IPS-20b (cell line): Measurements from ENCODE around the gene NAV2.

Source experiments
- H3K27ac ChIP-seq: one replicate; pipeline ENCODE4 v1.5.1; 2013; ENCODE audit warnings: low read length
- H3K27me3 ChIP-seq: 2 replicates; pipeline ENCODE4 v1.6.1; 2013; ENCODE audit warnings: mild to moderate bottlenecking, low read length, inconsistent platforms; ENCODE audit not compliant: insufficient read depth
- H3K36me3 ChIP-seq: 2 replicates; pipeline ENCODE4 v1.6.1; 2013; ENCODE audit warnings: low read depth, mild to moderate bottlenecking, inconsistent platforms, low read length, moderate library complexity; ENCODE audit not compliant: insufficient read depth
- H3K4me1 ChIP-seq: 2 replicates; pipeline ENCODE4 v1.6.1; 2013; ENCODE audit warnings: mild to moderate bottlenecking, control low read depth, inconsistent platforms, low read length, moderate library complexity; ENCODE audit not compliant: insufficient read depth
- H3K4me3 ChIP-seq: 2 replicates; pipeline ENCODE4 v1.5.1; 2013; ENCODE audit warnings: mild to moderate bottlenecking, low read length, inconsistent platforms
- H3K9ac ChIP-seq: 2 replicates; pipeline ENCODE4 v1.6.1; 2013; ENCODE audit warnings: low read depth, mild to moderate bottlenecking, inconsistent platforms, low read length, moderate library complexity
- H3K9me3 ChIP-seq: 2 replicates; pipeline ENCODE4 v1.6.1; 2013; ENCODE audit warnings: mild to moderate bottlenecking, low read depth, low read length, inconsistent platforms; ENCODE audit not compliant: insufficient read depth

The NAV2 gene

GRCh38 chr11:20099527-20099926 lies 386.9 kb downstream of the NAV2 start:
- no peak overlapping the region for H3K4me3 ChIP-seq
- no peak overlapping the region for H3K27ac ChIP-seq
- peaks cover 99% of the 10 kb centered on the region for H3K36me3 ChIP-seq
- no peaks in the 10 kb centered on the region for H3K27me3 ChIP-seq
- no peaks in the 10 kb centered on the region for H3K9me3 ChIP-seq
- H3K4me1 ChIP-seq: no peaks in the 10 kb centered on the region
- no peak overlapping the region for H3K9ac ChIP-seq

GRCh38 chr11:20102397-20102796 lies 389.8 kb downstream of the NAV2 start:
- Histone ChIP-seq H3K4me3 (no peak overlapping the region), H3K9me3 (no peaks in the 10 kb centered on the region), H3K27ac (no peak overlapping the region), H3K4me1 (no peaks in the 10 kb centered on the region), H3K27me3 (no peaks in the 10 kb centered on the region), H3K9ac (no peak overlapping the region), H3K36me3 (peaks cover 93% of the 10 kb centered on the region)

GRCh38 chr11:20103281-20103680 lies 390.6 kb downstream of the NAV2 start:
- peaks cover 93% of the 10 kb centered on the region for H3K36me3 ChIP-seq
- no peaks in the 10 kb centered on the region for H3K9me3 ChIP-seq
- H3K9ac ChIP-seq: no peak overlapping the region
- no peak overlapping the region for H3K4me3 ChIP-seq
- no peaks in the 10 kb centered on the region for H3K27me3 ChIP-seq
- no peaks in the 10 kb centered on the region for H3K4me1 ChIP-seq
- H3K27ac ChIP-seq: no peak overlapping the region

- H3K36me3 ChIP-seq: peaks cover 92% of the 10 kb centered on the region
- H3K27ac ChIP-seq: no peak overlapping the region
- no peaks in the 10 kb centered on the region for H3K9me3 ChIP-seq
- no peaks in the 10 kb centered on the region for H3K4me1 ChIP-seq
- H3K9ac ChIP-seq: no peak overlapping the region
- no peak overlapping the region for H3K4me3 ChIP-seq
- H3K27me3 ChIP-seq: no peaks in the 10 kb centered on the region
These were observed 392.8 kb downstream of the NAV2 start for GRCh38 chr11:20105427-20105826.

- H3K9me3 ChIP-seq: no peaks in the 10 kb centered on the region
- no peak overlapping the region for H3K4me3 ChIP-seq
- H3K36me3 ChIP-seq: peaks cover 87% of the 10 kb centered on the region
- no peaks in the 10 kb centered on the region for H3K27me3 ChIP-seq
- no peaks in the 10 kb centered on the region; the same call in 1 of the 2 replicates for H3K4me1 ChIP-seq
- H3K27ac ChIP-seq: no peak overlapping the region
- H3K9ac ChIP-seq: no peak overlapping the region
These were observed 397.3 kb downstream of the NAV2 start for GRCh38 chr11:20109731-20110445.

GRCh38 chr11:20110908-20111669 lies 398.5 kb downstream of the NAV2 start:
- H3K9ac ChIP-seq: no peak overlapping the region
- H3K4me1 ChIP-seq: no peaks in the 10 kb centered on the region; the same call in 1 of the 2 replicates
- H3K9me3 ChIP-seq: no peaks in the 10 kb centered on the region
- H3K27ac ChIP-seq: no peak overlapping the region
- no peaks in the 10 kb centered on the region for H3K27me3 ChIP-seq
- H3K36me3 ChIP-seq: peaks cover 85% of the 10 kb centered on the region
- no peak overlapping the region for H3K4me3 ChIP-seq

- Histone ChIP-seq H3K9ac (no peak overlapping the region), H3K9me3 (no peaks in the 10 kb centered on the region), H3K27ac (no peak overlapping the region), H3K36me3 (peaks cover 89% of the 10 kb centered on the region), H3K4me1 (no peaks in the 10 kb centered on the region; the same call in 1 of the 2 replicates), H3K4me3 (no peak overlapping the region), H3K27me3 (no peaks in the 10 kb centered on the region)
These were observed 399.2 kb downstream of the NAV2 start for GRCh38 chr11:20111871-20112270.

- Histone ChIP-seq H3K36me3 (peaks cover 91% of the 10 kb centered on the region), H3K27ac (no peak overlapping the region), H3K27me3 (no peaks in the 10 kb centered on the region), H3K9ac (no peak overlapping the region), H3K9me3 (no peaks in the 10 kb centered on the region), H3K4me1 (no peaks in the 10 kb centered on the region; the same call in 1 of the 2 replicates), H3K4me3 (no peak overlapping the region)
These were observed 399.9 kb downstream of the NAV2 start for GRCh38 chr11:20112291-20113148.

- no peaks in the 10 kb centered on the region for H3K27me3 ChIP-seq
- peaks cover 91% of the 10 kb centered on the region for H3K36me3 ChIP-seq
- H3K9ac ChIP-seq: no peak overlapping the region
- H3K27ac ChIP-seq: no peak overlapping the region
- no peak overlapping the region for H3K4me3 ChIP-seq
- H3K9me3 ChIP-seq: no peaks in the 10 kb centered on the region
- no peaks in the 10 kb centered on the region; the same call in 1 of the 2 replicates for H3K4me1 ChIP-seq
These were observed 400.5 kb downstream of the NAV2 start for GRCh38 chr11:20113149-20113438.

GRCh38 chr11:20114588-20114987 lies 402.0 kb downstream of the NAV2 start:
- Histone ChIP-seq H3K9me3 (no peaks in the 10 kb centered on the region), H3K9ac (no peak overlapping the region), H3K4me3 (no peak overlapping the region), H3K27me3 (no peaks in the 10 kb centered on the region), H3K36me3 (peaks cover 91% of the 10 kb centered on the region), H3K4me1 (no peaks in the 10 kb centered on the region; the same call in 1 of the 2 replicates), H3K27ac (no peak overlapping the region)

GRCh38 chr11:20116825-20117224 lies 404.2 kb downstream of the NAV2 start:
- no peaks in the 10 kb centered on the region for H3K27me3 ChIP-seq
- H3K4me1 ChIP-seq: no peaks in the 10 kb centered on the region; the same call in 1 of the 2 replicates
- no peak overlapping the region for H3K4me3 ChIP-seq
- H3K9me3 ChIP-seq: no peaks in the 10 kb centered on the region
- H3K27ac ChIP-seq: no peak overlapping the region
- no peak overlapping the region for H3K9ac ChIP-seq
- H3K36me3 ChIP-seq: peaks cover 89% of the 10 kb centered on the region
